ENCODE measurements around the gene GABARAP. TPM values are rescaled to one million over a fixed set of nuclear protein-coding genes. Genes with fewer than 3 reads are reported as not detected.

The GABARAP gene
- total and polyA plus RNA-seq, 2 donors (not counting 1 experiment from before 2014, with no cell fraction given) = 173 to 1,154 TPM

GRCh38 chr17:7233701-7234082 lies 8.6 kb downstream of the GABARAP start:
- H2AFZ ChIP-seq (ENCODE audit: low read length) = peak overlapping the region; percentile 11
- no peaks in the 10 kb centered on the region for H3K27me3 ChIP-seq (ENCODE audit: control insufficient read depth, insufficient read depth, low read length)
- no peaks in the 10 kb centered on the region for H3K9me3 ChIP-seq (ENCODE audit: control insufficient read depth, insufficient read depth, low read depth, low read length)
- H3K4me3 ChIP-seq (replicated peaks in 1 of 4; ENCODE audit: control extremely low read depth in 1 of 4, insufficient read depth in 1 of 4, low read depth in 3 of 4, low read length in 4 of 4) = peak overlapping the region; percentile 64 to 99 (median 97)
- peaks cover 32% of the 10 kb centered on the region for H3K36me3 ChIP-seq (ENCODE audit: control insufficient read depth, insufficient read depth, low read length)
- H3K4me2 ChIP-seq (ENCODE audit: extremely low read depth, insufficient read depth, low read length) = peak overlapping the region; percentile 96
- H3K79me2 ChIP-seq (ENCODE audit: control insufficient read depth, insufficient read depth, low read length) = peaks cover 84% of the 10 kb centered on the region
- TF ChIP-seq, protein P1, sequence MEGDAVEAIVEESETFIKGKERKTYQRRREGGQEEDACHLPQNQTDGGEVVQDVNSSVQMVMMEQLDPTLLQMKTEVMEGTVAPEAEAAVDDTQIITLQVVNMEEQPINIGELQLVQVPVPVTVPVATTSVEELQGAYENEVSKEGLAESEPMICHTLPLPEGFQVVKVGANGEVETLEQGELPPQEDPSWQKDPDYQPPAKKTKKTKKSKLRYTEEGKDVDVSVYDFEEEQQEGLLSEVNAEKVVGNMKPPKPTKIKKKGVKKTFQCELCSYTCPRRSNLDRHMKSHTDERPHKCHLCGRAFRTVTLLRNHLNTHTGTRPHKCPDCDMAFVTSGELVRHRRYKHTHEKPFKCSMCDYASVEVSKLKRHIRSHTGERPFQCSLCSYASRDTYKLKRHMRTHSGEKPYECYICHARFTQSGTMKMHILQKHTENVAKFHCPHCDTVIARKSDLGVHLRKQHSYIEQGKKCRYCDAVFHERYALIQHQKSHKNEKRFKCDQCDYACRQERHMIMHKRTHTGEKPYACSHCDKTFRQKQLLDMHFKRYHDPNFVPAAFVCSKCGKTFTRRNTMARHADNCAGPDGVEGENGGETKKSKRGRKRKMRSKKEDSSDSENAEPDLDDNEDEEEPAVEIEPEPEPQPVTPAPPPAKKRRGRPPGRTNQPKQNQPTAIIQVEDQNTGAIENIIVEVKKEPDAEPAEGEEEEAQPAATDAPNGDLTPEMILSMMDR (conservative IDR thresholded peaks at IDR 0.05 in 1 of 2, IDR thresholded peaks at IDR 0.05 in 1 of 2; ENCODE audit: low read depth in 1 of 2, low read length in 2 of 2) = no peak
- TF ChIP-seq EZH2 (IDR thresholded peaks at IDR 0.05; ENCODE audit: low read length, missing control alignments) = no peak
- peak overlapping the region; percentile 85 for H3K27ac ChIP-seq (ENCODE audit: insufficient read depth, low read length)
- peak overlapping the region; percentile 81 for H3K9ac ChIP-seq (ENCODE audit: insufficient read depth, low read length)
- H3K4me1 ChIP-seq (ENCODE audit: control insufficient read depth, extremely low read depth, insufficient read depth, low read length) = peaks cover 16% of the 10 kb centered on the region
- H4K20me1 ChIP-seq (ENCODE audit: control insufficient read depth, extremely low read depth, insufficient read depth, low read length) = no peaks in the 10 kb centered on the region
- no peak for DNase-seq (ENCODE audit: low read depth in 2 of 2)

DNA sequence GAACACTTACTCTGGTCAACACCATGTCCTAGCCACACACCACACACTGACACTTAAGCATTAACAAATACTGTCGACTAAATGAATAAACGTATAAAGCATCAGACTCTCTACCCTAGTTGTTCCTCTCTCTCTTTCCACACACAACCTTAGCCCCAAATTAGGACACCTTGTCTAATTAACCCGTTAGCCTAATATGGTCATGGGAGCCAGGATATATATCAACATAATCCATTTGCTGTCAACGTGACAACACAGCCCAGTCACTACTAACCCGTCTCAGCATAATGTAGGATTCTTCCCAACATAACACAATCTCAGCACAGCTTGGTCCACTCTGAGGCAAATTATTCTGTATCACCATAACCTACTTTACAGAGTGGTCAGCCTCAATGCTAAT lies 10.1 kb downstream of the GABARAP start:
- H3K4me3 ChIP-seq (replicated peaks in 1 of 4; ENCODE audit: control extremely low read depth in 1 of 4, insufficient read depth in 1 of 4, low read depth in 3 of 4, low read length in 4 of 4) = peak overlapping the region; percentile 1 to 98 (median 46)
- no peak for DNase-seq (ENCODE audit: low read depth in 2 of 2)
- TF ChIP-seq, protein P1 (conservative IDR thresholded peaks at IDR 0.05 in 1 of 2, IDR thresholded peaks at IDR 0.05 in 1 of 2; ENCODE audit: low read depth in 1 of 2, low read length in 2 of 2) = no peak
- TF ChIP-seq EZH2 (IDR thresholded peaks at IDR 0.05; ENCODE audit: low read length, missing control alignments) = no peak

GRCh38 chr17:7229504-7229903 lies 12.7 kb downstream of the GABARAP start:
- H3K4me2 ChIP-seq (ENCODE audit: extremely low read depth, insufficient read depth, low read length) = no peak overlapping the region
- H4K20me1 ChIP-seq (ENCODE audit: control insufficient read depth, extremely low read depth, insufficient read depth, low read length) = no peaks in the 10 kb centered on the region
- TF ChIP-seq, protein P1 (conservative IDR thresholded peaks at IDR 0.05 in 1 of 2, IDR thresholded peaks at IDR 0.05 in 1 of 2; ENCODE audit: low read depth in 1 of 2, low read length in 2 of 2) = no peak
- no peak for TF ChIP-seq EZH2 (IDR thresholded peaks at IDR 0.05; ENCODE audit: low read length, missing control alignments)
- peaks cover 5% of the 10 kb centered on the region for H3K4me1 ChIP-seq (ENCODE audit: control insufficient read depth, extremely low read depth, insufficient read depth, low read length)
- H2AFZ ChIP-seq (ENCODE audit: low read length) = no peak overlapping the region
- no peak overlapping the region for H3K9ac ChIP-seq (ENCODE audit: insufficient read depth, low read length)
- no peak overlapping the region for H3K27ac ChIP-seq (ENCODE audit: insufficient read depth, low read length)
- H3K79me2 ChIP-seq (ENCODE audit: control insufficient read depth, insufficient read depth, low read length) = peaks cover 52% of the 10 kb centered on the region
- no peak overlapping the region for H3K4me3 ChIP-seq (replicated peaks in 1 of 4; ENCODE audit: control extremely low read depth in 1 of 4, insufficient read depth in 1 of 4, low read depth in 3 of 4, low read length in 4 of 4)
- no peak for DNase-seq (ENCODE audit: low read depth in 2 of 2)
- H3K9me3 ChIP-seq (ENCODE audit: control insufficient read depth, insufficient read depth, low read depth, low read length) = no peaks in the 10 kb centered on the region
- H3K27me3 ChIP-seq (ENCODE audit: control insufficient read depth, insufficient read depth, low read length) = no peaks in the 10 kb centered on the region
- H3K36me3 ChIP-seq (ENCODE audit: control insufficient read depth, insufficient read depth, low read length) = peaks cover 31% of the 10 kb centered on the region

More for the DNA sequence above, 10.1 kb downstream of the GABARAP start:
- H3K27ac ChIP-seq (ENCODE audit: insufficient read depth, low read length) = no peak overlapping the region
- H2AFZ ChIP-seq (ENCODE audit: low read length) = no peak overlapping the region
- no peaks in the 10 kb centered on the region for H4K20me1 ChIP-seq (ENCODE audit: control insufficient read depth, extremely low read depth, insufficient read depth, low read length)
- peaks cover 16% of the 10 kb centered on the region for H3K4me1 ChIP-seq (ENCODE audit: control insufficient read depth, extremely low read depth, insufficient read depth, low read length)
- no peaks in the 10 kb centered on the region for H3K9me3 ChIP-seq (ENCODE audit: control insufficient read depth, insufficient read depth, low read depth, low read length)
- peaks cover 76% of the 10 kb centered on the region for H3K79me2 ChIP-seq (ENCODE audit: control insufficient read depth, insufficient read depth, low read length)
- H3K36me3 ChIP-seq (ENCODE audit: control insufficient read depth, insufficient read depth, low read length) = peaks cover 43% of the 10 kb centered on the region
- H3K9ac ChIP-seq (ENCODE audit: insufficient read depth, low read length) = no peak overlapping the region
- H3K27me3 ChIP-seq (ENCODE audit: control insufficient read depth, insufficient read depth, low read length) = no peaks in the 10 kb centered on the region
- peak overlapping the region; percentile 70 for H3K4me2 ChIP-seq (ENCODE audit: extremely low read depth, insufficient read depth, low read length)

All from fibroblast of lung (primary cell).